ENCODE measurements around the gene SCGB1C2. TPM values are rescaled to one million over a fixed set of nuclear protein-coding genes. Genes with fewer than 3 reads are reported as not detected.

Gene SCGB1C2
- total and polyA plus RNA-seq, 12 donors = not detected

DNA sequence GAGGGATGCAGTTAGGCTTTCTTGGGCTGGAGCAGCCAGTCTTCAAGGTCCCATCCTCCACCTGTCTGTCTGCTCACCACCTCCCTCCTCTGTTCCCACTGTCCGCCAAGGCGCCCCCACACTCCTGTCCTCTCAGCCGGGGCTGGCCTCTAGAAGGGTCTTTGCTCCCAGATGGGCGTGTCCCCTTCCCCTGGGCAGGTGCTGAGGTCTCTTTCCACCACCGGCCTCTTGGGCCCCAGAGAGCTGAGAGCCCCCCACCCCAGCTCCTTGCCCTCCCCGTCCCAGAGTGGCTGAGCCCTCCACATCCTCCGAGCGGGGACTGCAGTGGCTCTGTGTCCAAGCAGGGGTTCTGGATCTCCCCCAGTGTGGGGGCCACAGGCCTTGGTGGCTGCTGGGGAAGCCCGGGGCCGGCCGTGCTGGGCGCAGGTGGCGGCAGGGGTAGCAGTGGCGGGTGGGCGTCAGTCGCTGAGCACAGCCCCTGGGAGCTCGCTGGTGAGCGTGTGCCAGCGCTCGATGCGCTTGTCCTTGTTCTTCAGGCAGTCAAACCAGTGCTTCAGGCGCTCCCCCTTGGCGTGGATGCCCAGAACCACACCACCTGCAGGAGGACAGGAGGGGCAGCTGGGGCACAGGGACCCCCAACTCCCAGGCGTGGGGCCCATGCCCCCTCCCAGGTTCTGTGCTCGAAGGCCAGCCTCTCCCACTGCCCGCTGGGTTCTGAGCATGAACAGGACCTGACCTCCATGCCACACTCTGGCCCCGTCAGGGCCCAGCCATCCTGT, 9.8 kb downstream of the SCGB1C2 start:
- no peak overlapping the region for H3K4me3 ChIP-seq
- H3K27ac ChIP-seq = no peak overlapping the region
- peak in 6 of 7 donors; percentile 7 to 46 (median 15) for DNase-seq
- intact Hi-C loops (cut with DNase I) = no loop called here
- H3K27me3 ChIP-seq = no peaks in the 10 kb centered on the region
- WGBS, 4 donors = 91 to 98% (median 92%) methylated on average over 8 to 27 of the region's 27 CpGs
- no peaks in the 10 kb centered on the region for H3K4me1 ChIP-seq (replicated peaks in 1 of 2)
- TF ChIP-seq, protein P1, sequence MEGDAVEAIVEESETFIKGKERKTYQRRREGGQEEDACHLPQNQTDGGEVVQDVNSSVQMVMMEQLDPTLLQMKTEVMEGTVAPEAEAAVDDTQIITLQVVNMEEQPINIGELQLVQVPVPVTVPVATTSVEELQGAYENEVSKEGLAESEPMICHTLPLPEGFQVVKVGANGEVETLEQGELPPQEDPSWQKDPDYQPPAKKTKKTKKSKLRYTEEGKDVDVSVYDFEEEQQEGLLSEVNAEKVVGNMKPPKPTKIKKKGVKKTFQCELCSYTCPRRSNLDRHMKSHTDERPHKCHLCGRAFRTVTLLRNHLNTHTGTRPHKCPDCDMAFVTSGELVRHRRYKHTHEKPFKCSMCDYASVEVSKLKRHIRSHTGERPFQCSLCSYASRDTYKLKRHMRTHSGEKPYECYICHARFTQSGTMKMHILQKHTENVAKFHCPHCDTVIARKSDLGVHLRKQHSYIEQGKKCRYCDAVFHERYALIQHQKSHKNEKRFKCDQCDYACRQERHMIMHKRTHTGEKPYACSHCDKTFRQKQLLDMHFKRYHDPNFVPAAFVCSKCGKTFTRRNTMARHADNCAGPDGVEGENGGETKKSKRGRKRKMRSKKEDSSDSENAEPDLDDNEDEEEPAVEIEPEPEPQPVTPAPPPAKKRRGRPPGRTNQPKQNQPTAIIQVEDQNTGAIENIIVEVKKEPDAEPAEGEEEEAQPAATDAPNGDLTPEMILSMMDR (IDR thresholded peaks at IDR 0.05) = no peak
- no peak for TF ChIP-seq POLR2A (IDR thresholded peaks at IDR 0.05)
- no peaks in the 10 kb centered on the region for H3K9me3 ChIP-seq (replicated peaks in 1 of 3)
- no peaks in the 10 kb centered on the region for H3K36me3 ChIP-seq (replicated peaks in 1 of 2)

DNA sequence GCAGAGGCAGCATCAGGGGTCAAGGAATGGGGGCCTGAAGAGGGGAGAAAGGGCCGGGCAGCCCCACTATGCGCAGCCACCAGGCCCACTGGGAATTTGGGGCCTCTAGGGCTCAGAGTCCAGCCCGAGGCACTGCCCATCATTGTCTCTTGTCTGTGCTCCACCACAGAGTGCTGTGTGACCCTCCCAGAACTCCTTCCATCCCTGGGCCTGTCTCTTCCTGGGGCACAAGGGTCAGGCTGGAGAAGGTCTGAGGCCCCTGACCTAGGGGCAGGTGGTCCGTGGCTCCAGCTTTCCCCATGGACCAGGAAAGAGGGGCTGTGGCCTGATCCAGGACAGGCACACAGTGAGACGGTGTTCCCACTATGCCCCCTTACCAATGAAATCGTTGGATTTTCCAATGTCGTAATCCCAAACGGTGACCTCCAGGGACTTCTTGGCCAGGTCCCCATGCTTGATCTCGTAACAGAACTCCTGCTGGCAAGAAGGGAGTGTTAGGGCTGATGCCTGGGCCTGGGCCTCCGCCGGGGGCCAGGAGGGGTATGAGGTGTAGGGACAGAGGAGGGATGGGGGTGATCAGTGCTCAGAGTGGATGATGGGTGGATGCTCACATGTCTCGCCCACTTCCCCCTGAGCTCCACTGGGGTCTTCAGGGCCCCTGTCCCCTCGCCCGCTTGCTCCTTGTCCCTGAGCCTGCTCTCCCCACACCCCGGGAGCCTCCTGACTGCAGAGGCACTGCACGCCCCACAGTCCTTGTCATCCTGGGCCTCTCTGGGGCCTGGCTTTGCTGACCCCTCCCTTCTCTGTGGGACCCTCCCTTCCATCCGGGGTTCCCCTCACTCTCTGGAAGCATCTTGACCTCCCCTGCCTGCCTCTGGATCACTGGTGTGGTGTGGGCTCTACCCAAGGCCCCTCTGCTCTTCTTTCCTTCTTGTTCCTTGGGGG, 10.7 kb downstream of the SCGB1C2 start:
- H3K27me3 ChIP-seq = no peaks in the 10 kb centered on the region
- no peak overlapping the region for H3K27ac ChIP-seq
- intact Hi-C loops (cut with DNase I) = no loop called here
- 84 to 91% (median 88%) methylated on average over 16 to 17 of the region's 17 CpGs for WGBS, 4 donors
- no peak for TF ChIP-seq POLR2A (IDR thresholded peaks at IDR 0.05)
- TF ChIP-seq, protein P1 (IDR thresholded peaks at IDR 0.05) = no peak
- H3K9me3 ChIP-seq (replicated peaks in 1 of 3) = no peaks in the 10 kb centered on the region
- H3K4me3 ChIP-seq = no peak overlapping the region
- H3K4me1 ChIP-seq (replicated peaks in 1 of 2) = no peaks in the 10 kb centered on the region
- peak in 6 of 7 donors; percentile 6 to 36 (median 12) for DNase-seq
- H3K36me3 ChIP-seq (replicated peaks in 1 of 2) = no peaks in the 10 kb centered on the region

DNA sequence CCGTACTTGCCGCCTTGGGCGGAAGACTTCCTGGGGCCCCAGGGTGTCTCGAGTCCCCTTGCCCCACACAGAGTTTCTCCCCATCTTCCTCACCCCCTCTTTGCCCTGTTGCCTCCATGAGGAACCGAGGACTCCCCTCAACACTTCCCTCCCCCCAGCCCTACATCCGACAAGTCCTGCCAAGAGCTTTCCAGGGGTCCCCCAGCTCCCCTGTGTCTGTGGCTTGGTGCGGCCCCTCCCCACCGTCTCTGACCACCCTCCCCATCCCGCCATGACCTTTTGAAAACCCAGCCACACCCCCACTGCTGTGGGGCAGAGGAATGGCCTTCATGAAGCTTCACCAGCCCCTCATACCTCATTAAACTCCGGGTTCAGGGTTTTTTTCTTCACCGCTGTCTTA, 11.4 kb downstream of the SCGB1C2 start:
- intact Hi-C loops (cut with DNase I) = no loop called here

More for the DNA sequence above, 11.4 kb downstream of the SCGB1C2 start:
- Histone ChIP-seq H3K9me3 (replicated peaks in 1 of 3) (no peaks in the 10 kb centered on the region), H3K36me3 (replicated peaks in 1 of 2) (no peaks in the 10 kb centered on the region), H3K4me1 (replicated peaks in 1 of 2) (no peaks in the 10 kb centered on the region), H3K27ac (no peak overlapping the region), H3K4me3 (no peak overlapping the region), H3K27me3 (no peaks in the 10 kb centered on the region)
- 79 to 86% (median 81%) methylated on average over 10 to 11 of the region's 11 CpGs for WGBS, 4 donors
- peak in 4 of 7 donors; percentile 0 to 46 (median 12) for DNase-seq
- no peak for TF ChIP-seq POLR2A (IDR thresholded peaks at IDR 0.05)
- TF ChIP-seq, protein P1 (IDR thresholded peaks at IDR 0.05) = no peak
